HG02938 (cell line): ENCODE results near the gene PPM1D.
"Not testable (repeated sequence)": the region's sequence is repeated elsewhere in the genome, so short reads cannot be mapped to it uniquely, and the experiment has no call there.

Source experiments
- ATAC-seq: cut with Tn5 transposase; IDR thresholded peaks from one replicate; pipeline ENCODE4 v1.9.1; 2021; ENCODE audit warnings: mild to moderate bottlenecking, moderate library complexity; ENCODE audit not compliant: unreplicated experiment

Gene PPM1D

GRCh38 chr17:60599620-60600489, at the start of gene PPM1D:
TSS of gene PPM1D (plus strand) at chr17:60600193. CDS start at chr17:60600415, 222 bp downstream.
- ATAC-seq: peak; percentile 87

DNA sequence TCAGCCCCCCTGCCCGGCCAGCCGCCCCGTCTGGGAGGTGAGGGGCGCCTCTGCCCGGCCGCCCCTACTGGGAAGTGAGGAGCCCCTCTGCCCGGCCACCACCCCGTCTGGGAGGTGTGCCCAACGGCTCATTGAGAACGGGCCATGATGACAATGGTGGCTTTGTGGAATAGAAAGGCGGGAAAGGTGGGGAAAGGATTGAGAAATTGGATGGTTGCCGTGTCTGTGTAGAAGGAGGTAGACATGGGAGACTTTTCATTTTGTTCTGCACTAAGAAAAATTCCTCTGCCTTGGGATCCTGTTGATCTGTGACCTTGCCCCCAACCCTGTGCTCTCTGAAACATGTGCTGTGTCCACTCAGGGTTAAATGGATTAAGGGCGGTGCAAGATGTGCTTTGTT, 47.7 kb upstream of the PPM1D start:
- ATAC-seq: not testable (repeated sequence)

DNA sequence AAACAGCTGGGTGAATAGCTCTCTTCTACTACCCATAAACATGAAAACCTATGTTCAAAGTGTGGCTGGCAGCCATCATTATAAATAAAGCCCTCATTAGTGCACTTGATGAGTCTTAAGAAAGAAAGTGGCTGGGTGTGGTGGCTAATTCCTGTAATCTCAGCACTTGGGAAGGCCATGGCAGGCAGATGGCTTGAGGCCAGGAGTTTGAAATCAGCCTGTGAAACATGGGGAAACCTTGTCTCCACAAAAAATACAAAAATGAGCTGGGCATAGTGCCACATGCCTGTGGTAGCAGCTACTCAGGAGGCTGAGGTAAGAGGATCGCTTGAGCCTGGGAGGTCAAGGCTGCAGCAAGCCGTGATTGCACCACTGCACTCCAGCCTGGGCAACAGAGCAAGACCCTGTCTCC, 45.6 kb upstream of the PPM1D start:
- no peak for ATAC-seq

GRCh38 chr17:60555786-60556185, 44.2 kb upstream of the PPM1D start:
- ATAC-seq: no peak

GRCh38 chr17:60557805-60558204, 42.2 kb upstream of the PPM1D start:
- no peak for ATAC-seq

GRCh38 chr17:60559659-60559994, 40.4 kb upstream of the PPM1D start:
- ATAC-seq: no peak

DNA sequence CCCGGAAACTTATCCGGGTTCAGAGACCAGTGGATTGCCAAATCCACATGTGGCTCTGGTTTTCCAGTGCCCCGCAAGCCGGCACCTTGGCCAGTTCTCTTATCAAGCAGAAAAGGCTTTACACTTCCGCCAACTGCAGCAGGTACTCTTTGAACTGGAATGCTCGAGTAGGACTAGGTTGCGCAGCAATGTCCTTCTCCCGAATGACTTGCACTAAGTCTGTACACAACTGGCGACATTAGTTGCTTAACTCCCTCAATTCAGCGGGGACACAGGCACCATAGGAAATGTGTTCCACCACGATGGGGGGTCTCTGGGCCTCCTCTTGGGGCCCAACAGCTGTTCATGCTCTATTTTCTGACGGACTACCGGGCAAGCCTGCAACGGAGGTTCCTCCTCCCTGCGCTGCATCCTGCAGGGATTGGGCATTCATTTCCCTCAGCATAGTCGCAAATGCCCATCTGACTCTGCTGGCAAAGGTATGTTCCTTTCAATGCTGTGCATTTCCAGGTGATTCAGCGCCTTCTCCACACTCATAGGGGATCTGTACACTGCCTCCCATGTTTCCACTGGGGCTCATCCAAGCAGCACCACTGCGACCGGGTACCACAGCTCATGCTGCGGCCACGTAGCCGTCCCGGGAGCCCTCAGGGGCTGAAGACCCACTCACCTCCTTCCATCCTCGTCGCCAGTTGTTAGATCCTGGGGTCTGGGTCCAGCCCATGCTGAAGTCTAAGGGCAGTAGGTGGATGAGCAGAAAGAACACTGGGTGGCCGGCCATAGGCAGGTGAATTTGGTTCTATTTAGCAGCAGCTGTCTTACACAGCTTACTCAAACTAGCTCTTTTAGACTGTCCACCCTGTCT, 39.8 kb upstream of the PPM1D start:
- no peak for ATAC-seq

DNA sequence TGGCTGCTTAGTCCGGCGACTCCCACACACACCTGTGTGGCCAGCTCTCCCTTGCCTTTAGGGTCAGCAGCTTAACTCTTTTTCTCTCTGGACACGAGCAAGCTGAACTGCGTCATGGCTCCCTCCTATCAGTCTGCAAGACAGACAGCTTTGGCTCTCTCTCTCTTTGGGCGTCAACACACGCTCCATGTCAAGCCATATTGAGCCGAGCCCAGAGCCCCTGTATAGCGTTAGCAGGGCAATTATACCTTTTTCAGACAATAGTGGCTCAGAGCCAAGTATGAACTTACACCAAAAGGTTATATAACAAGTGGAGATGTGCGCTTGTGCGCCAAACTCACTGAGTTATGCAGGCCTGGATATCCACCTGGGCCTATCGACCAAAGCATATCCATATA, 39.1 kb upstream of the PPM1D start:
- ATAC-seq: no peak

GRCh38 chr17:60562421-60562820, 37.6 kb upstream of the PPM1D start:
- no peak for ATAC-seq

DNA sequence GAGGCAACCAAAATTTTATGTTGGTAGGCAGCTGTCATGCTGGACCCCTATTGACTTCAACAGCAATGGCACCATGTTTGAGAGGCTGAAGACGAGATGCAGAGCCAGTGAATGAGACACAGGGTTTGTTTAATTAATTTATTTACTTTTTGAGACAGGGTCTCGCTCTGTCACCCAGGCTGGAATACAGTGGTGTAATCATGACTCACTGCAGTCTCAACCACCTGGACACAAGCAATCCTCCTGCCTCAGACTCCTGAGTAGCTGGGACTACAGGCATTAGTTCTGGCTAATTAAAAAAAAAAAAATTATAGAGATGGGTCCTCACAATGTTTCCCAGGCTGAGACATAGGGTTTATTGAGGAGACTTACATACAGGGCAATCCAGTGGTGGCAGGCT, 36.2 kb upstream of the PPM1D start:
- ATAC-seq: no peak

- ATAC-seq: no peak
Measured at GRCh38 chr17:60565233-60565632, 34.8 kb upstream of the PPM1D start.

- no peak for ATAC-seq
Measured at GRCh38 chr17:60573236-60574051, 26.5 kb upstream of the PPM1D start.

DNA sequence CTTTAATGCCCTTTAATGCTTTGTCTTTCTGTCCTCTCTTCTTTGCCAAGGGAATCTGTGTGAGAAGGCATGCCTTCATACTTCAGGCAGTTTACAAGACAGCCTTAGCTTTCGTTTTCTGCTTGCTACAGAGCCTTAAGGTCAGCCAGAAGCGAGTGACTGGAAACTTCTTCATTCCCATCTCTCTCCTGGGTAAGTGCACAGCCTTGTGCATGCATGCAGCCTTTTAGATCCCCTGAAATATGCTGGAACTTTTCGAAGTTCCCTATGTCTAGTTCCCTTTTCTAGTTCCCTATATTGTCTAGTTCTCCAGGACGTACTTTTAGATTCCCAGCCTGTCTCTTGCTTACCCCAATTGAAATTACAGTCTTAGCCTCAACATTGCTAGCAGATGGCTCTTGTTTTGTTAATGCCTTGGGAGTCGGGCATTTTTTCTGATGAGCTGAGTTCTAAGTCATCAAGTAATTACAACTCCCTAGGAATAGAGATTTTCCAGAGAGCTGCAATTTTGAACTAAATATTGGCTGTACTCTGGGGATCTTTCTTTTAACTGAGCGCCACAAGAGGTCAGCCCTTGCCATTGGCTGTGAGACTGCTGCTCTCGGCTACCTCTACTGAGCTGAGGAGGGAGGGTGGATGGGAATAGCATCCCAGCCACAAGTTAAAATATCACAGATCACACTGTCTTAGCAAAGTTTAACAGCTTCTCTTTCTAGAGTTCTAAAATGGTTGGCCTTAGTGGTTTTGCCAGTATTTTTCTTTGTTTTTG, 22.7 kb upstream of the PPM1D start:
- peak; percentile 61 for ATAC-seq

- ATAC-seq: no peak
Measured at GRCh38 chr17:60579090-60579489, 20.9 kb upstream of the PPM1D start.

- ATAC-seq: no peak
Measured at GRCh38 chr17:60579551-60579950, 20.4 kb upstream of the PPM1D start.

DNA sequence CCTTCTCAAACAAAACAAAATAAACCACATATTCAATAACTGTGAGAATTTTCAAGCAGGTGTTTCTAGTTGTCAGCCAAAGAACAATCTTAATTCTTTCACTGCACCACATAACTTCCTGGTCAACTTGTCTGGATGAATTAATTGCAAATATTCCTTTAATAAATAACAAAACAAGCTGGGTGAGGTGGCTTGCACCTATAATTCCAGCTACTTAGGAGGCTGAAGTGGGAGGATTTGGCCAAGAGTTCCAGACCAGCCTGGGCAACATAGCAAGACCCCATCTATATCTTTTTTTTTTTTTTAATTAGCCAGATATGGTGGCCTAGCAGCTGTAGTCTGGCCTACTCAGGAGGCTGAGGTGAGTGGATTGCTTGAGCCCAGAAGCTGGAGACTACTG, 17.0 kb upstream of the PPM1D start:
- ATAC-seq: no peak

GRCh38 chr17:60585887-60586286, 14.1 kb upstream of the PPM1D start:
- no peak for ATAC-seq

DNA sequence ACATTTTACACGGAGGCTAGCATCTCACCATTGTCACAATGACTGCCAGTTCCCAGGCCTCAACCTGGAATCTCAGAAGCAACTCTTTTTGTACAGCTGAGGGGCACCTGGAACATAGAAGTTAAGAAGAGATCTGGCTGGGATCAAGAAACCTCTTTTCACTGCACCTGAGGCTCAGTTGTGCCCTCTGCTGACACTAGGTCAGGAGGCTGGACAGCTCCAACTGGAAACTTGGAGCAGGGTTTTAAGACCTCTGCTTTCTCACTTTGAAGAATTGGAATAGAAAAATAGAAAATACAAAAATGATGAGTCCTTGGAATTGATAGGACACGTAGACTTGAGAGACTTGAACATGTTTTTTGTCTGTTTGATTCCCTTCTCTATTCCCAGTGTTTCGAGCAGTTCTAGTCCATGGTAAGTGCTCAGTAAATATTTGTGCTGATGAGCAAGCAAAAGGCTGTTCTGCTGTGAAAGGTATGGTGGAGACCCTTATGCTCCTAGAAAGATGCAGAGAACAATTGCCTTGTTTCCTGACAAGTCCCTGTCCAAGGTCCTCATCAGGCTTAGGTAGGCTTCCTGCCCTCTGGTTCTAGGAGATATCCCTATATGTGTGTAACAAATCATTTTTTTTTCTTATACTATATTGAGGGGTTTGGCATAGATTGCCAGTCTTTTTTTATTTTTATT, 13.6 kb upstream of the PPM1D start:
- ATAC-seq: no peak

GRCh38 chr17:60590070-60590469, 9.9 kb upstream of the PPM1D start:
- ATAC-seq: no peak

DNA sequence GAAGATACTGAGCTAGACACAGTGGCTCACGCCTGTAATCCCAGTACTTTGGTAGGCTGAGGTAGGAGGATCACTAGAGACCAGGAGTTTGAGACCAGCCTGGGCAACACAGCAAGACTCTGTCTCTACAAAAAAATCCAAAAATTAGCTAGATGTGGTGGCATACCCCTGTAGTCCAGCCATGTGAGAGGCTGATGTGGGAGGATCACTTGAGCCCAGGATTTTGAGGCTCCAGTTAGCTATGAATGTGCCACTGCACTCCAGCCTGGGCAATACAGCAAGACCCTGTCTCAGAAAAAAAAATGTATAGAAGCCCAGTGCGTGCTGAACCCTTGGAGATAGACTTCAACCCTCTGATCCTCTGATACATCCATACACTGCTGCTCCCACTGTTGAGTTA, 7.2 kb upstream of the PPM1D start:
- ATAC-seq: no peak
